ENCODE results near the gene LAMC2. TPM values are rescaled to one million over a fixed set of nuclear protein-coding genes. Genes with fewer than 3 reads are reported as not detected.

The LAMC2 gene
- total RNA-seq (2011; cell fraction: chromatin; rRNA removed; ENCODE audit: low replicate concordance) = 0.12 TPM in 1 of 2 replicates, not detected in the other
- 0.13 TPM in 1 of 2 replicates, not detected in the other for total RNA-seq (2011; cell fraction: nucleolus; rRNA removed)
- not detected in 2 replicates for total RNA-seq (2011; cell fraction: nucleoplasm; rRNA removed)
- total RNA-seq (2014; rRNA removed) (not detected in 2 replicates), total RNA-seq (2014; rRNA removed; fragmentation: Illumina TruSeq; extraction: Trizol) (not detected in 2 replicates), total RNA-seq (2015; rRNA removed; fragmentation: Illumina TruSeq; extraction: Trizol) (not detected in 2 replicates), total RNA-seq (2021) (0.02 and 0.04 TPM in 2 replicates), polyA plus RNA-seq (2011; rRNA removed) (0.03 TPM in 1 of 2 replicates, not detected in the other), polyA plus RNA-seq (2014; fragmentation: Illumina TruSeq; extraction: Trizol) (not detected in 2 replicates), polyA plus RNA-seq (2014; fragmentation: Nextera tagmentation; extraction: Ambion mirVana) (not detected), polyA plus RNA-seq (2014; rRNA removed) (not detected in 2 replicates), polyA minus RNA-seq (2011; rRNA and poly(A)+ RNA removed) (not detected in 2 replicates), Bru-seq, nascent RNA (percentile 9 among the genes with signal in this experiment), BruChase-seq, experiment 1, labeled RNA remaining after a 2-hour chase (percentile 10 among the genes with signal in this experiment), BruChase-seq, experiment 2, labeled RNA remaining after a 6-hour chase (percentile 13 among the genes with signal in this experiment)
- polyA plus RNA-seq (2011; cell fraction: cytosol; rRNA removed) = not detected in 2 replicates
- not detected in 2 replicates for polyA plus RNA-seq (2011; cell fraction: nucleus; rRNA removed)
- not detected in 2 replicates for polyA plus RNA-seq (2012)
- 0.36 TPM in 1 of 2 replicates, not detected in the other for polyA minus RNA-seq (2011; cell fraction: cytosol; rRNA and poly(A)+ RNA removed)
- not detected in 2 replicates for polyA minus RNA-seq (2011; cell fraction: nucleus; rRNA and poly(A)+ RNA removed)
- long read RNA-seq, experiment 1 = 0 reads
- long read RNA-seq, experiment 2 = 0 reads
- long read RNA-seq, experiment 3 = 0 reads

DNA sequence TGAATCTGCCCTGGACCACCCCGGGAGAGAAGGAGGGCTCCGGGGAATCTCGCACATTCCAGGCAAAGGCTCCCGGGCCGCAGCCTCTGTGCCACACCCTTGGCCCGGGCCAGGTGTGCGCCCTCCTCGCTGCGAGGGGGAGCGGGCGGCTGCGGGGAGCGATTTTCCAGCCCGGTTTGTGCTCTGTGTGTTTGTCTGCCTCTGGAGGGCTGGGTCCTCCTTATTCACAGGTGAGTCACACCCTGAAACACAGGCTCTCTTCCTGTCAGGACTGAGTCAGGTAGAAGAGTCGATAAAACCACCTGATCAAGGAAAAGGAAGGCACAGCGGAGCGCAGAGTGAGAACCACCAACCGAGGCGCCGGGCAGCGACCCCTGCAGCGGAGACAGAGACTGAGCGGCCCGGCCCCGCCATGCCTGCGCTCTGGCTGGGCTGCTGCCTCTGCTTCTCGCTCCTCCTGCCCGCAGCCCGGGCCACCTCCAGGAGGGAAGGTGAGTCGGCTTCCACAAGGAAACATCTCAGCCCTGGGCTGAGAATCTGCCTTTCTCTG, at the start of gene LAMC2:
Gene LAMC2, plus strand, starts transcription at position 324 of the 550 bp plus-strand sequence. Its CDS starts 89 bp downstream, at position 413.
- CTCF ChIA-PET (ENCODE audit: low intra/inter-chr PET ratio) = no interaction called here
- H3K9ac ChIP-seq (ENCODE audit: insufficient read depth in 1 of 2, low read depth in 2 of 2, low read length in 2 of 2) = peak within 1 kb of the TSS in 1 of 2 experiments; percentile 39; a peak in 1 of 4 replicates
- no peak within 1 kb of the TSS for H3K27ac ChIP-seq (ENCODE audit: extremely low read depth, low read depth, low read length)
- H3K79me2 ChIP-seq (ENCODE audit: control insufficient read depth, insufficient read depth, low read length) = no peaks in the 10 kb centered on the region
- peaks cover 11 to 17% of the 10 kb centered on the region in 2 experiments; a peak in 4 of 5 replicates for H3K27me3 ChIP-seq (ENCODE audit: control insufficient read depth in 2 of 2, insufficient read depth in 2 of 2, low read length in 2 of 2)
- H3K9me1 ChIP-seq (ENCODE audit: control insufficient read depth, insufficient read depth, low read length) = no peaks in the 10 kb centered on the region
- H3K36me3 ChIP-seq (ENCODE audit: control insufficient read depth, insufficient read depth, low read length) = no peaks in the 10 kb centered on the region
- TF ChIP-seq, protein P1, sequence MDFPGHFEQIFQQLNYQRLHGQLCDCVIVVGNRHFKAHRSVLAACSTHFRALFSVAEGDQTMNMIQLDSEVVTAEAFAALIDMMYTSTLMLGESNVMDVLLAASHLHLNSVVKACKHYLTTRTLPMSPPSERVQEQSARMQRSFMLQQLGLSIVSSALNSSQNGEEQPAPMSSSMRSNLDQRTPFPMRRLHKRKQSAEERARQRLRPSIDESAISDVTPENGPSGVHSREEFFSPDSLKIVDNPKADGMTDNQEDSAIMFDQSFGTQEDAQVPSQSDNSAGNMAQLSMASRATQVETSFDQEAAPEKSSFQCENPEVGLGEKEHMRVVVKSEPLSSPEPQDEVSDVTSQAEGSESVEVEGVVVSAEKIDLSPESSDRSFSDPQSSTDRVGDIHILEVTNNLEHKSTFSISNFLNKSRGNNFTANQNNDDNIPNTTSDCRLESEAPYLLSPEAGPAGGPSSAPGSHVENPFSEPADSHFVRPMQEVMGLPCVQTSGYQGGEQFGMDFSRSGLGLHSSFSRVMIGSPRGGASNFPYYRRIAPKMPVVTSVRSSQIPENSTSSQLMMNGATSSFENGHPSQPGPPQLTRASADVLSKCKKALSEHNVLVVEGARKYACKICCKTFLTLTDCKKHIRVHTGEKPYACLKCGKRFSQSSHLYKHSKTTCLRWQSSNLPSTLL (IDR thresholded peaks at IDR 0.05) = no peak
- TF ChIP-seq, protein P2, sequence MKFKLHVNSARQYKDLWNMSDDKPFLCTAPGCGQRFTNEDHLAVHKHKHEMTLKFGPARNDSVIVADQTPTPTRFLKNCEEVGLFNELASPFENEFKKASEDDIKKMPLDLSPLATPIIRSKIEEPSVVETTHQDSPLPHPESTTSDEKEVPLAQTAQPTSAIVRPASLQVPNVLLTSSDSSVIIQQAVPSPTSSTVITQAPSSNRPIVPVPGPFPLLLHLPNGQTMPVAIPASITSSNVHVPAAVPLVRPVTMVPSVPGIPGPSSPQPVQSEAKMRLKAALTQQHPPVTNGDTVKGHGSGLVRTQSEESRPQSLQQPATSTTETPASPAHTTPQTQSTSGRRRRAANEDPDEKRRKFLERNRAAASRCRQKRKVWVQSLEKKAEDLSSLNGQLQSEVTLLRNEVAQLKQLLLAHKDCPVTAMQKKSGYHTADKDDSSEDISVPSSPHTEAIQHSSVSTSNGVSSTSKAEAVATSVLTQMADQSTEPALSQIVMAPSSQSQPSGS (CRISPR knock-in tag; IDR thresholded peaks at IDR 0.05) = no peak
- POLR2A ChIA-PET = no interaction called here
- H3K9me3 ChIP-seq (replicated peaks; ENCODE audit: control insufficient read depth, insufficient read depth, low read depth, low read length) = no peaks in the 10 kb centered on the region
- 1% methylated on average over 30 of the region's 30 CpGs for WGBS (ENCODE audit: insufficient coverage, low coverage, missing lambda C conversion rate)
- ATAC-seq (peak; percentile 81), FAIRE-seq (no peak), DNase-seq (ENCODE audit: extremely low read depth in 1 of 4, low spot score in 3 of 4) (no peak)
- peaks cover 0 to 6% of the 10 kb centered on the region in 2 experiments; a peak in 1 of 5 replicates for H3K4me1 ChIP-seq (replicated peaks in 1 of 2; ENCODE audit: control insufficient read depth in 2 of 2, insufficient read depth in 2 of 2, low read length in 2 of 2)
- no TSS peak for BruUV-seq (replicated peaks)
- in situ Hi-C loops (cut with MboI) (no loop called here), intact Hi-C loops (cut with micrococcal nuclease) (no loop called here)
- H2AFZ ChIP-seq (ENCODE audit: low read depth, low read length) = no peak within 1 kb of the TSS
- no peak within 1 kb of the TSS for H3K4me3 ChIP-seq
- H3K4me2 ChIP-seq (ENCODE audit: insufficient read depth, low read length) = no peak within 1 kb of the TSS
- H4K20me1 ChIP-seq (replicated peaks; ENCODE audit: control insufficient read depth, insufficient read depth, low read length) = no peaks in the 10 kb centered on the region
